Body of pancreas (tissue), 4 donors: Measurements from ENCODE around the gene GRID1.

Experiments
- POLR2A ChIP-seq, 3 donors: fragments of 450-650 bp; IDR thresholded peaks; one replicate each; pipeline ENCODE4 v1.6.1; 2016; ENCODE audit warnings: antibody characterized with exemption in 3 of 3, mild to moderate bottlenecking in 2 of 3
- TF ChIP-seq, protein P1 (sequence below), 7 experiments: fragments of 450-650 bp in 4 of 7; fragments of 200-600 bp in 3 of 7; sonication (generic) in 3 of 7; IDR thresholded peaks; one replicate each; pipeline ENCODE4 v1.5.1; 2016 to 2019; ENCODE audit warnings: antibody characterized with exemption in 7 of 7

DNA sequence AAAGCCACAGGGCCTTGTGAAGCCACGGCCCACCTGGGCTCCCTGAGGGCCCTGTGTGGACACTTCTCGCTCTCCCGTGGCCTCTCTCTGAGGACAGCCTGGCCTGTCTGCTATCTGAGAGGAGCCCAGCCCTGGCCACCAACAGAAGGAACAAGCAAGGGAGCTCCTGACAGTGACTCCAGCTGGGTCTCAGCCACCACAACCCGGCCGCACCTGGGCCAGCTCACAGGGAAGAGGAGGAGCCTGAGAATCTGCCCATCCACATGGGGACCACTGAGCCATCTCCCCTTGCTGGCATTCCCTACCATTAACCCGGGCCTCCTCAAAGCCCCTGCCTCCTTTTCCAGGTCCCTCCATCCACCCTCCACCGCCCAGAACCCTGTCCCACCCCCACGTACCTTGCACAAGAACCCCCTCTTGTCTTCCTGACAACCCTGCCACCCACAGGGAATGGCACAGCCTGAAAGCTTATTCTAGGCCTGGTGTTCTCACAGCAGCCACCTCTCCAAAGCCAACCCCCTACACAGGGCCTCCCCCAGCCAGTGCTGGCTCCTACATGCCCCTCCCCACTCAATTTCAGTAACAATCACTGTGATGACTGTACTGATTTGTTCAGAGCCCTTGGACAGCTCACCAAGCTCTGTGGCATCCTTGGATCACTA is 120.2 kb downstream of the GRID1 start:
- no peak for TF ChIP-seq POLR2A (IDR thresholded peaks at IDR 0.05)
- TF ChIP-seq, protein P1, sequence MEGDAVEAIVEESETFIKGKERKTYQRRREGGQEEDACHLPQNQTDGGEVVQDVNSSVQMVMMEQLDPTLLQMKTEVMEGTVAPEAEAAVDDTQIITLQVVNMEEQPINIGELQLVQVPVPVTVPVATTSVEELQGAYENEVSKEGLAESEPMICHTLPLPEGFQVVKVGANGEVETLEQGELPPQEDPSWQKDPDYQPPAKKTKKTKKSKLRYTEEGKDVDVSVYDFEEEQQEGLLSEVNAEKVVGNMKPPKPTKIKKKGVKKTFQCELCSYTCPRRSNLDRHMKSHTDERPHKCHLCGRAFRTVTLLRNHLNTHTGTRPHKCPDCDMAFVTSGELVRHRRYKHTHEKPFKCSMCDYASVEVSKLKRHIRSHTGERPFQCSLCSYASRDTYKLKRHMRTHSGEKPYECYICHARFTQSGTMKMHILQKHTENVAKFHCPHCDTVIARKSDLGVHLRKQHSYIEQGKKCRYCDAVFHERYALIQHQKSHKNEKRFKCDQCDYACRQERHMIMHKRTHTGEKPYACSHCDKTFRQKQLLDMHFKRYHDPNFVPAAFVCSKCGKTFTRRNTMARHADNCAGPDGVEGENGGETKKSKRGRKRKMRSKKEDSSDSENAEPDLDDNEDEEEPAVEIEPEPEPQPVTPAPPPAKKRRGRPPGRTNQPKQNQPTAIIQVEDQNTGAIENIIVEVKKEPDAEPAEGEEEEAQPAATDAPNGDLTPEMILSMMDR (IDR thresholded peaks at IDR 0.05): no peak
